Natural killer cell (primary cell): ENCODE measurements around the gene KHK. TPM values are rescaled to one million over a fixed set of nuclear protein-coding genes. Genes with fewer than 3 reads are reported as not detected.

Experiments
- ATAC-seq, 3 donors: fragments of 150-1000 bp in 2 of 3; fragments of 200-7000 bp in 1 of 3; cut with Tn5 transposase; 1 replicate in 1 of 3; 2 replicates in 2 of 3; pipeline ENCODE4 v1.10.0; 2021; ENCODE audit warnings: mild to moderate bottlenecking in 2 of 3, moderate library complexity in 2 of 3
- DNase-seq, 2 donors: peaks; one replicate each; pipeline versions ENCODE4 v3.0.0 to v3.0.0-alpha.2; 2013 to 2021; ENCODE audit warnings: mixed read lengths in 1 of 2
- H3K27ac ChIP-seq: one replicate; pipeline ENCODE4 v1.5.1; 2013; ENCODE audit warnings: mild to moderate bottlenecking, low read length
- H3K27me3 ChIP-seq: one replicate; pipeline ENCODE4 v1.6.1; 2013; ENCODE audit warnings: low read length; ENCODE audit not compliant: control insufficient read depth, insufficient read depth
- H3K36me3 ChIP-seq: one replicate; pipeline ENCODE4 v1.6.1; 2013; ENCODE audit warnings: low read length; ENCODE audit not compliant: control insufficient read depth, insufficient read depth
- H3K4me1 ChIP-seq: one replicate; pipeline ENCODE4 v1.6.1; 2013; ENCODE audit warnings: low read length; ENCODE audit not compliant: control insufficient read depth, insufficient read depth
- H3K4me3 ChIP-seq: one replicate; pipeline ENCODE4 v1.5.1; 2013; ENCODE audit warnings: low read length
- H3K9me3 ChIP-seq: one replicate; pipeline ENCODE4 v1.6.1; 2013; ENCODE audit warnings: low read length; ENCODE audit not compliant: control insufficient read depth, insufficient read depth
- H3K27ac Mint-ChIP-seq, 2 donors: one replicate each; pipeline ENCODE4 v1.8.0; 2022; ENCODE audit warnings: mild to moderate bottlenecking in 2 of 2, mixed read lengths in 2 of 2, moderate library complexity in 1 of 2
- H3K27me3 Mint-ChIP-seq, 2 donors: one replicate each; pipeline ENCODE4 v1.8.0; 2022; ENCODE audit warnings: low read depth in 2 of 2, mixed read lengths in 2 of 2
- H3K36me3 Mint-ChIP-seq: one replicate; pipeline ENCODE4 v1.8.0; 2022; ENCODE audit warnings: mixed read lengths
- H3K4me1 Mint-ChIP-seq, 2 donors: one replicate each; pipeline ENCODE4 v1.8.0; 2022; ENCODE audit warnings: mixed read lengths in 2 of 2
- H3K4me3 Mint-ChIP-seq: one replicate; pipeline ENCODE4 v1.8.0; 2022; ENCODE audit warnings: mild to moderate bottlenecking, moderate library complexity, mixed read lengths
- H3K9me3 Mint-ChIP-seq, 2 donors: one replicate each; pipeline ENCODE4 v1.8.0; 2022; ENCODE audit warnings: mixed read lengths in 2 of 2
- WGBS: methylation state at CpG from one replicate; pipeline ENCODE4 v1.1.7; 2013; ENCODE audit warnings: missing lambda C conversion rate; ENCODE audit not compliant: insufficient coverage; 5-methylcytosine and 5-hydroxymethylcytosine counted together
- intact Hi-C: fragments of 100-400 bp; cut with micrococcal nuclease; formaldehyde crosslinking; loops from one replicate; pipeline ENCODE4 v1.14.2; 2022
- total RNA-seq, 4 donors: library from RNA; stranded (reverse); fragments of 120-200 nt in 1 of 4; gene quantifications; one replicate each; pipeline versions ENCODE4 v1.2.3 to v1.2.4, GENCODE V29; 2013 to 2022
- TF ChIP-seq, protein P1 (sequence below): fragments of 200-600 bp; IDR thresholded peaks from one replicate; pipeline ENCODE4 v1.8.0; 2022; ENCODE audit warnings: antibody characterized with exemption

KHK gene
- total RNA-seq, 3 donors from 2014 or later (not counting 1 experiment from before 2014, with no cell fraction given), result 3.7 to 4.0 (median 3.8) TPM

DNA sequence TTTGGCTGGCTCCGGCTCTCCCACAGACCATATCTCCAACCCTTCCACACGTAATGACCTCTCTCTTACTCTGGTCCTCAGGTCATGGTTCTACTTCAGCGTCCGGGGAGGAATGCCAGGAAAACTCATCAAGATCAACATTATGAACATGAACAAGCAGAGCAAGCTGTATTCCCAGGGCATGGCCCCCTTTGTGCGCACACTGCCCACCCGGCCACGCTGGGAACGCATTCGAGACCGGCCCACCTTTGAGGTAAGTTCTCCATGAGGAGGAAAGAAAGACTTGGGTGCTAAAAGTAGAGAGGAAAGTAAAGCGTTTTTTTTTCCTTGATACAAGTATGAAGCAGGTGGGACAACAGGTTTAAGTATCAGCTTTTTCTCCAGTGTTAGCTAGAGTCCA is 33.3 kb upstream of the KHK start:
- peaks cover 0 to 2% of the 10 kb centered on the region in 2 donors for H3K9me3 Mint-ChIP-seq
- H3K4me1 ChIP-seq, result peaks cover 16% of the 10 kb centered on the region
- no peaks in the 10 kb centered on the region for H3K27me3 ChIP-seq
- peaks cover 6 to 12% of the 10 kb centered on the region in 2 donors for H3K27me3 Mint-ChIP-seq
- intact Hi-C loops, result loop anchor here (5.0 kb wide), 1 partner anchor 79 kb away; the partner anchor contains the start of gene PREB
- H3K27ac Mint-ChIP-seq, result no peak overlapping the region
- H3K36me3 Mint-ChIP-seq, result peaks cover 11% of the 10 kb centered on the region
- ATAC-seq (no peak), DNase-seq (no peak)
- TF ChIP-seq, protein P1, sequence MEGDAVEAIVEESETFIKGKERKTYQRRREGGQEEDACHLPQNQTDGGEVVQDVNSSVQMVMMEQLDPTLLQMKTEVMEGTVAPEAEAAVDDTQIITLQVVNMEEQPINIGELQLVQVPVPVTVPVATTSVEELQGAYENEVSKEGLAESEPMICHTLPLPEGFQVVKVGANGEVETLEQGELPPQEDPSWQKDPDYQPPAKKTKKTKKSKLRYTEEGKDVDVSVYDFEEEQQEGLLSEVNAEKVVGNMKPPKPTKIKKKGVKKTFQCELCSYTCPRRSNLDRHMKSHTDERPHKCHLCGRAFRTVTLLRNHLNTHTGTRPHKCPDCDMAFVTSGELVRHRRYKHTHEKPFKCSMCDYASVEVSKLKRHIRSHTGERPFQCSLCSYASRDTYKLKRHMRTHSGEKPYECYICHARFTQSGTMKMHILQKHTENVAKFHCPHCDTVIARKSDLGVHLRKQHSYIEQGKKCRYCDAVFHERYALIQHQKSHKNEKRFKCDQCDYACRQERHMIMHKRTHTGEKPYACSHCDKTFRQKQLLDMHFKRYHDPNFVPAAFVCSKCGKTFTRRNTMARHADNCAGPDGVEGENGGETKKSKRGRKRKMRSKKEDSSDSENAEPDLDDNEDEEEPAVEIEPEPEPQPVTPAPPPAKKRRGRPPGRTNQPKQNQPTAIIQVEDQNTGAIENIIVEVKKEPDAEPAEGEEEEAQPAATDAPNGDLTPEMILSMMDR, result no peak
- H3K36me3 ChIP-seq, result peaks cover 21% of the 10 kb centered on the region
- peaks cover 29 to 39% of the 10 kb centered on the region in 2 donors for H3K4me1 Mint-ChIP-seq
- WGBS, result 98% methylated on average over 11 of the region's 11 CpGs
- no peak overlapping the region for H3K4me3 ChIP-seq
- no peaks in the 10 kb centered on the region for H3K9me3 ChIP-seq
- peak overlapping the region; percentile 86 for H3K4me3 Mint-ChIP-seq
- H3K27ac ChIP-seq, result no peak overlapping the region

DNA sequence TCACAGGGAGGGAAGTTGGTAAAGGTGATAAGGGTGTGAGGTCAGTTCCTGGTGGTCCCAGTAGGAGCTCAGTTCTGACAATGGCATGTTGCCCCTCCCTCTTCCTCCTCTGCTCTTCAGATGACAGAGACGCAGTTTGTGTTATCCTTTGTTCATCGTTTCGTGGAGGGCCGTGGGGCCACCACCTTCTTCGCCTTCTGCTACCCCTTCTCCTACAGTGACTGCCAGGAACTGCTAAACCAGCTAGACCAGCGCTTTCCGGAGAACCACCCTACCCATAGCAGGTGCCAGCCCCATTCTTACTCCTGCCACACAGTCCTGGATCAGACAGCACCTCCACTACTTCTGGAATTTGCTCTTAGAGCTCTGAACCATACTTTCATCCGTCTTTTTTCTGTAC is 32.8 kb upstream of the KHK start:
- TF ChIP-seq, protein P1, result no peak
- peaks cover 21% of the 10 kb centered on the region for H3K36me3 ChIP-seq
- H3K27ac ChIP-seq, result no peak overlapping the region
- no peaks in the 10 kb centered on the region for H3K27me3 ChIP-seq
- intact Hi-C loops, result loop anchor here (5.0 kb wide), 1 partner anchor 79 kb away; the partner anchor contains the start of gene PREB
- Mint-ChIP-seq H3K9me3 (peaks cover 0 to 2% of the 10 kb centered on the region in 2 donors), H3K36me3 (peaks cover 11% of the 10 kb centered on the region), H3K4me3 (peak overlapping the region; percentile 56), H3K27me3 (peaks cover 6 to 12% of the 10 kb centered on the region in 2 donors), H3K4me1 (peaks cover 29 to 39% of the 10 kb centered on the region in 2 donors), H3K27ac (peak overlapping the region in 1 of 2 donors; percentile 42)
- DNase-seq (no peak), ATAC-seq (no peak)
- no peak overlapping the region for H3K4me3 ChIP-seq
- H3K9me3 ChIP-seq, result no peaks in the 10 kb centered on the region
- 97% methylated on average over 8 of the region's 8 CpGs for WGBS
- peaks cover 16% of the 10 kb centered on the region for H3K4me1 ChIP-seq

DNA sequence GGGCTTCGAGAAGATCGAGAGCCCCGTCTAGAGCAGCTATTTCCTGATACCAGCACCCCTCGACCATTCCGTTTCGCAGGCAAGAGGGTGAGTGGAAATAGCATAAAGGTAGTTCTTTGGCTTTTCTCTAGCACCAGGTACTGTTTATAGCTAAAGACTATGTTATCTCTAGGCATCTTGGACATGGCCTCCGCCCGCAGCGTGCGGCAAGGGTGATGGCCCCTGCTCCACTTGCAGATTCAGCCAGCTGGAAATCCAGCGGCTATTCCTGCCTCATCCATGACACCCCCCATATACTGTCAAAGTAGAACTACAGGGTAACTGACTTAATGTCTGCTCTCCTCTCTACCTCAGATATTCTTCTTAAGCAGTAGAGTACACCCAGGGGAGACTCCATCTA is 31.9 kb upstream of the KHK start:
- DNase-seq (no peak), ATAC-seq (no peak)
- H3K27me3 Mint-ChIP-seq, result peaks cover 6 to 12% of the 10 kb centered on the region in 2 donors
- 97% methylated on average over 11 of the region's 11 CpGs for WGBS
- TF ChIP-seq, protein P1, result no peak
- H3K36me3 ChIP-seq, result peaks cover 25% of the 10 kb centered on the region
- no peak overlapping the region for H3K4me3 ChIP-seq
- peaks cover 0 to 2% of the 10 kb centered on the region in 2 donors for H3K9me3 Mint-ChIP-seq
- H3K4me1 ChIP-seq, result peaks cover 9% of the 10 kb centered on the region
- H3K4me3 Mint-ChIP-seq, result peak overlapping the region; percentile 56
- peaks cover 24 to 34% of the 10 kb centered on the region in 2 donors for H3K4me1 Mint-ChIP-seq
- no peaks in the 10 kb centered on the region for H3K9me3 ChIP-seq
- peak overlapping the region in 1 of 2 donors; percentile 42 for H3K27ac Mint-ChIP-seq
- intact Hi-C loops, result loop anchor here (5.0 kb wide), 1 partner anchor 78 kb away; the partner anchor contains the start of gene PREB
- H3K27ac ChIP-seq, result no peak overlapping the region
- H3K27me3 ChIP-seq, result no peaks in the 10 kb centered on the region
- H3K36me3 Mint-ChIP-seq, result peaks cover 11% of the 10 kb centered on the region

DNA sequence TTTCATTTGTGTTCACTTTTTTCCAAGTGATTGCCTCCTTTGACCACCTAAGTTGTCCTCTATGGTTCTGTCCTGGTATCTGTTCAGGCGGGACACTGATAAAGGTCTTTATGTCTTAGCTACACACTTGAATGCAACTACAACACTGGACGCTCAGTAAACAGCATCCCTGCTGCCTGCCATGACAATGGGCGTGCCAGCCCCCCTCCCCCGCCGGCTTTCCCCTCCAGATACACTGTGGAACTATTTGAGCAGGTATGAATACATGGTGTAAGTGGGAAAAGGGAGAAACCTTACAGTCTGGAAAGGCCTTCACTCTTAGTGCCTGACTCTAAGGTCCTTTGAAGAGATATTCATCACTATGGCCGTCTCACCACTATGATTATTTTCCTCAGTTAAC is 29.4 kb upstream of the KHK start:
- Mint-ChIP-seq H3K4me1 (peaks cover 3 to 12% of the 10 kb centered on the region in 2 donors), H3K9me3 (no peaks in the 10 kb centered on the region), H3K27ac (no peak overlapping the region), H3K27me3 (no peaks in the 10 kb centered on the region), H3K4me3 (no peak overlapping the region), H3K36me3 (no peaks in the 10 kb centered on the region)
- H3K27me3 ChIP-seq, result no peaks in the 10 kb centered on the region
- no peak for ATAC-seq
- H3K4me1 ChIP-seq, result peaks cover 2% of the 10 kb centered on the region
- H3K36me3 ChIP-seq, result peaks cover 25% of the 10 kb centered on the region
- no peak for DNase-seq
- H3K9me3 ChIP-seq, result no peaks in the 10 kb centered on the region
- TF ChIP-seq, protein P1, result no peak
- 100% methylated on average over 5 of the region's 6 CpGs for WGBS
- intact Hi-C loops, result no loop called here
- H3K27ac ChIP-seq, result no peak overlapping the region
- H3K4me3 ChIP-seq, result no peak overlapping the region
